ENCODE data around the gene LRIG1. TPM values are rescaled to one million over a fixed set of nuclear protein-coding genes. Genes with fewer than 3 reads are reported as not detected.
A peak's percentile ranks its signal among the peaks of the same experiment; 100 is the strongest.

The LRIG1 gene
- total RNA-seq, 1 donor from 2014 or later: 104 TPM

GRCh38 chr3:66478960-66479359 lies 21.9 kb downstream of the LRIG1 start:
- ATAC-seq (no peak), DNase-seq (no peak)
- intact Hi-C loops (cut with micrococcal nuclease): no loop called here

- intact Hi-C loops (cut with micrococcal nuclease): no loop called here
- no peak for ATAC-seq
These were observed 23.0 kb downstream of the LRIG1 start for GRCh38 chr3:66477856-66478255.

GRCh38 chr3:66476852-66477381 lies 23.9 kb downstream of the LRIG1 start:
- intact Hi-C loops (cut with micrococcal nuclease): no loop called here
- ATAC-seq (peak; percentile 11), DNase-seq (no peak)

More at GRCh38 chr3:66477856-66478255, 23.0 kb downstream of the LRIG1 start:
- no peak for DNase-seq

- intact Hi-C loops (cut with micrococcal nuclease): no loop called here
- no peak for ATAC-seq
- no peak for DNase-seq
These were observed 25.3 kb downstream of the LRIG1 start for GRCh38 chr3:66475386-66476020.

- ATAC-seq (peak; percentile 11), DNase-seq (no peak)
- intact Hi-C loops (cut with micrococcal nuclease): no loop called here
These were observed 27.1 kb downstream of the LRIG1 start for GRCh38 chr3:66473692-66474091.

GRCh38 chr3:66473181-66473580 lies 27.6 kb downstream of the LRIG1 start:
- ATAC-seq: peak; percentile 51
- no peak for DNase-seq
- intact Hi-C loops (cut with micrococcal nuclease): no loop called here

GRCh38 chr3:66472313-66473134 lies 28.3 kb downstream of the LRIG1 start:
- ATAC-seq (peak; percentile 42), DNase-seq (no peak)
- intact Hi-C loops (cut with micrococcal nuclease): no loop called here

- intact Hi-C loops (cut with micrococcal nuclease): no loop called here
- DNase-seq (no peak), ATAC-seq (no peak)
These were observed 29.7 kb downstream of the LRIG1 start for GRCh38 chr3:66470956-66471686.

- intact Hi-C loops (cut with micrococcal nuclease): no loop called here
- DNase-seq: no peak
- ATAC-seq: no peak
These were observed 30.5 kb downstream of the LRIG1 start for GRCh38 chr3:66470285-66470684.

GRCh38 chr3:66469220-66469640 lies 31.6 kb downstream of the LRIG1 start:
- no peak for DNase-seq
- ATAC-seq: no peak
- intact Hi-C loops (cut with micrococcal nuclease): no loop called here

- no peak for ATAC-seq
- no peak for DNase-seq
- intact Hi-C loops (cut with micrococcal nuclease): no loop called here
These were observed 32.7 kb downstream of the LRIG1 start for GRCh38 chr3:66467996-66468735.

- ATAC-seq: no peak
- intact Hi-C loops (cut with micrococcal nuclease): no loop called here
These were observed 34.1 kb downstream of the LRIG1 start for GRCh38 chr3:66466606-66467270.

GRCh38 chr3:66465587-66465986 lies 35.2 kb downstream of the LRIG1 start:
- intact Hi-C loops (cut with micrococcal nuclease): no loop called here
- no peak for DNase-seq
- ATAC-seq: no peak

More at GRCh38 chr3:66466606-66467270, 34.1 kb downstream of the LRIG1 start:
- DNase-seq: no peak

GRCh38 chr3:66465034-66465433 lies 35.8 kb downstream of the LRIG1 start:
- intact Hi-C loops (cut with micrococcal nuclease): no loop called here
- DNase-seq (no peak), ATAC-seq (peak; percentile 61)

- ATAC-seq (peak; percentile 85), DNase-seq (no peak)
- intact Hi-C loops (cut with micrococcal nuclease): no loop called here
These were observed 36.3 kb downstream of the LRIG1 start for GRCh38 chr3:66464512-66464894.

- intact Hi-C loops (cut with micrococcal nuclease): no loop called here
- DNase-seq (no peak), ATAC-seq (peak; percentile 20)
These were observed 36.9 kb downstream of the LRIG1 start for GRCh38 chr3:66463730-66464511.

GRCh38 chr3:66463054-66463631 lies 37.7 kb downstream of the LRIG1 start:
- intact Hi-C loops (cut with micrococcal nuclease): no loop called here
- DNase-seq: no peak
- no peak for ATAC-seq

- DNase-seq (no peak), ATAC-seq (no peak)
- intact Hi-C loops (cut with micrococcal nuclease): no loop called here
These were observed 43.6 kb downstream of the LRIG1 start for GRCh38 chr3:66457252-66457651.
